Mesothelial cell of epicardium (in vitro differentiated cells): ENCODE data around the gene IRS1. TPM values are rescaled to one million over a fixed set of nuclear protein-coding genes. Genes with fewer than 3 reads are reported as not detected.

Experiments used
- DNase-seq, 2 experiments: peaks; one replicate each; pipeline ENCODE4 v3.0.0; 2021; ENCODE audit warnings: low spot score in 2 of 2; ENCODE audit not compliant: unreplicated experiment in 2 of 2
- H3K27ac Mint-ChIP-seq: 2 replicates; pipeline ENCODE4 v1.8.0; 2021; ENCODE audit warnings: mixed read lengths
- H3K27me3 Mint-ChIP-seq: 2 replicates; pipeline ENCODE4 v1.8.0; 2021; ENCODE audit warnings: low read depth, mixed read lengths
- H3K36me3 Mint-ChIP-seq: 2 replicates; pipeline ENCODE4 v1.8.0; 2021; ENCODE audit warnings: mixed read lengths
- H3K4me1 Mint-ChIP-seq: 2 replicates; pipeline ENCODE4 v1.8.0; 2021; ENCODE audit warnings: mixed read lengths
- H3K4me3 Mint-ChIP-seq: 2 replicates; pipeline ENCODE4 v1.8.0; 2021; ENCODE audit warnings: mild to moderate bottlenecking, moderate library complexity, mixed read lengths
- H3K9me3 Mint-ChIP-seq: 2 replicates; pipeline ENCODE4 v1.8.0; 2021; ENCODE audit warnings: mixed read lengths
- CTCF ChIP-seq: fragments of 200-600 bp; sonication (generic); IDR thresholded peaks from one replicate; pipeline ENCODE4 v1.5.0; 2021; ENCODE audit warnings: antibody characterized with exemption; ENCODE audit not compliant: unreplicated experiment
- total RNA-seq: library from RNA; stranded (reverse); gene quantifications from 3 replicates; pipeline ENCODE4 v1.2.1, GENCODE V29; 2021

IRS1 gene
- total RNA-seq, 1 donor from 2014 or later, result 64.2 TPM

- H3K4me3 Mint-ChIP-seq, result no peak overlapping the region
- no peaks in the 10 kb centered on the region for H3K4me1 Mint-ChIP-seq
- no peak for TF ChIP-seq CTCF
- H3K36me3 Mint-ChIP-seq, result no peaks in the 10 kb centered on the region
- H3K27ac Mint-ChIP-seq, result no peak overlapping the region
- peaks cover 30% of the 10 kb centered on the region for H3K27me3 Mint-ChIP-seq
- H3K9me3 Mint-ChIP-seq, result peaks cover 3% of the 10 kb centered on the region
- no peak for DNase-seq
These were observed 13.6 kb upstream of the IRS1 start for GRCh38 chr2:226813148-226813701.

- TF ChIP-seq CTCF, result no peak
- H3K9me3 Mint-ChIP-seq, result no peaks in the 10 kb centered on the region
- H3K27ac Mint-ChIP-seq, result no peak overlapping the region
- peaks cover 19% of the 10 kb centered on the region for H3K4me1 Mint-ChIP-seq
- DNase-seq, result no peak
- H3K4me3 Mint-ChIP-seq, result no peak overlapping the region
- no peaks in the 10 kb centered on the region for H3K36me3 Mint-ChIP-seq
- H3K27me3 Mint-ChIP-seq, result peaks cover 15% of the 10 kb centered on the region
These were observed 3.8 kb upstream of the IRS1 start for GRCh38 chr2:226803410-226803809.

DNA sequence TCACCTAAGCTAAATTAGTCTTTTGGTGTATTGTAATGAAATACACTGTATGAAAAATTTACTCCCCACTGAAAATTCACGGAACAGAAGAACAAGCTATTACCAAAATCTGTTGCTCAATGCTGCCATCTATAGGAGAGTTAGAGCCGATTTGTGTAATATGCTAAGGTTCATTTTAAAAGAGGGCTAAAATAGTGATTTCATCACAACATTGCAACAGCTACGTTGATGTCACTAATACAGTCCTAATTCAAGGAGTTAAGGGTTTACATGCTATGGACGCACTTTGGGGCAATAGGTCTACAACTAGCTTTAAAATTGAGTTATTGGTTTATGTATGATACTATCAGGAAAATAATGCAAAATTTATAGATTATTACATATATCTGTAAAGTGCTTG lies 3.0 kb upstream of the IRS1 start:
- Mint-ChIP-seq H3K4me1 (peaks cover 25% of the 10 kb centered on the region), H3K27ac (no peak overlapping the region), H3K9me3 (no peaks in the 10 kb centered on the region), H3K36me3 (peaks cover 4% of the 10 kb centered on the region), H3K27me3 (peaks cover 11% of the 10 kb centered on the region), H3K4me3 (no peak overlapping the region)
- TF ChIP-seq CTCF, result peak; percentile 70
- no peak for DNase-seq

GRCh38 chr2:226800941-226801784 lies 1.5 kb upstream of the IRS1 start:
- peak overlapping the region; percentile 96 for H3K27ac Mint-ChIP-seq
- peaks cover 7% of the 10 kb centered on the region for H3K27me3 Mint-ChIP-seq

More at GRCh38 chr2:226800941-226801784, 1.5 kb upstream of the IRS1 start:
- Mint-ChIP-seq H3K4me1 (peaks cover 38% of the 10 kb centered on the region), H3K36me3 (peaks cover 17% of the 10 kb centered on the region), H3K4me3 (peak overlapping the region; percentile 82), H3K9me3 (no peaks in the 10 kb centered on the region)
- no peak for TF ChIP-seq CTCF
- peak; percentile 77 to 90 for DNase-seq
